Muscle layer of duodenum (tissue), 2 donors: ENCODE data around the gene PRAME.
"Not testable (repeated sequence)": the region's sequence is repeated elsewhere in the genome, so short reads cannot be mapped to it uniquely, and the experiment has no call there.

Experiments
- H3K27ac ChIP-seq: one replicate; pipeline ENCODE4 v1.7.0; 2013; ENCODE audit warnings: mild to moderate bottlenecking, low read length
- H3K27me3 ChIP-seq: one replicate; pipeline ENCODE4 v1.7.0; 2013; ENCODE audit warnings: low read depth, mild to moderate bottlenecking, control low read depth, low read length
- H3K36me3 ChIP-seq, 2 donors: one replicate each; pipeline ENCODE4 v1.7.0; 2013; ENCODE audit warnings: low read length in 2 of 2, control low read depth in 1 of 2, mild to moderate bottlenecking in 1 of 2; ENCODE audit not compliant: insufficient read depth in 2 of 2, control insufficient read depth in 1 of 2
- H3K4me1 ChIP-seq, 2 donors: one replicate each; pipeline ENCODE4 v1.7.0; 2013; ENCODE audit warnings: low read length in 2 of 2, mild to moderate bottlenecking in 2 of 2, control low read depth in 1 of 2, moderate library complexity in 1 of 2; ENCODE audit not compliant: insufficient read depth in 2 of 2, control insufficient read depth in 1 of 2
- H3K4me3 ChIP-seq, 2 donors: one replicate each; pipeline ENCODE4 v1.7.0; 2013; ENCODE audit warnings: low read length in 2 of 2, low read depth in 1 of 2, mild to moderate bottlenecking in 1 of 2
- H3K9me3 ChIP-seq, 2 donors: one replicate each; pipeline ENCODE4 v1.7.0; 2013; ENCODE audit warnings: low read length in 2 of 2, control low read depth in 1 of 2, mild to moderate bottlenecking in 1 of 2; ENCODE audit not compliant: control insufficient read depth in 1 of 2
- donor health status: healthy.

PRAME gene

GRCh38 chr22:22593250-22593649 lies 34.2 kb upstream of the PRAME start:
- no peaks in the 10 kb centered on the region for H3K4me1 ChIP-seq
- no peak overlapping the region for H3K4me3 ChIP-seq
- H3K27me3 ChIP-seq: no peaks in the 10 kb centered on the region
- no peak overlapping the region for H3K27ac ChIP-seq
- no peaks in the 10 kb centered on the region for H3K36me3 ChIP-seq
- H3K9me3 ChIP-seq: no peaks in the 10 kb centered on the region

- Histone ChIP-seq H3K36me3 (no peaks in the 10 kb centered on the region), H3K9me3 (no peaks in the 10 kb centered on the region), H3K4me1 (no peaks in the 10 kb centered on the region), H3K27ac (no peak overlapping the region), H3K4me3 (no peak overlapping the region), H3K27me3 (no peaks in the 10 kb centered on the region)
Observed at GRCh38 chr22:22591348-22592299, 32.6 kb upstream of the PRAME start.

- Histone ChIP-seq H3K36me3 (no peaks in the 10 kb centered on the region), H3K4me1 (no peaks in the 10 kb centered on the region), H3K27ac (no peak overlapping the region), H3K27me3 (no peaks in the 10 kb centered on the region), H3K9me3 (no peaks in the 10 kb centered on the region), H3K4me3 (no peak overlapping the region)
Observed at GRCh38 chr22:22590136-22590891, 31.2 kb upstream of the PRAME start.

GRCh38 chr22:22588485-22589164 lies 29.6 kb upstream of the PRAME start:
- Histone ChIP-seq H3K9me3 (no peaks in the 10 kb centered on the region), H3K4me3 (no peak overlapping the region), H3K4me1 (no peaks in the 10 kb centered on the region), H3K27ac (no peak overlapping the region), H3K36me3 (no peaks in the 10 kb centered on the region), H3K27me3 (no peaks in the 10 kb centered on the region)

GRCh38 chr22:22587577-22588188 lies 28.6 kb upstream of the PRAME start:
- H3K4me1 ChIP-seq: no peaks in the 10 kb centered on the region
- H3K36me3 ChIP-seq: no peaks in the 10 kb centered on the region
- H3K27ac ChIP-seq: no peak overlapping the region
- no peak overlapping the region for H3K4me3 ChIP-seq
- H3K27me3 ChIP-seq: no peaks in the 10 kb centered on the region
- no peaks in the 10 kb centered on the region for H3K9me3 ChIP-seq

- Histone ChIP-seq H3K27me3 (no peaks in the 10 kb centered on the region), H3K36me3 (no peaks in the 10 kb centered on the region), H3K9me3 (no peaks in the 10 kb centered on the region), H3K27ac (no peak overlapping the region), H3K4me1 (no peaks in the 10 kb centered on the region), H3K4me3 (no peak overlapping the region)
Observed at GRCh38 chr22:22584722-22585121, 25.7 kb upstream of the PRAME start.

GRCh38 chr22:22583030-22583429 lies 24.0 kb upstream of the PRAME start:
- Histone ChIP-seq H3K36me3 (no peaks in the 10 kb centered on the region), H3K9me3 (no peaks in the 10 kb centered on the region), H3K4me3 (no peak overlapping the region), H3K4me1 (no peaks in the 10 kb centered on the region), H3K27ac (no peak overlapping the region), H3K27me3 (no peaks in the 10 kb centered on the region)

- H3K27me3 ChIP-seq, H3K9me3 ChIP-seq, H3K4me3 ChIP-seq, H3K27ac ChIP-seq, H3K4me1 ChIP-seq, H3K36me3 ChIP-seq: not testable (repeated sequence)
Observed at GRCh38 chr22:22581524-22581923, 22.5 kb upstream of the PRAME start.

- no peaks in the 10 kb centered on the region for H3K4me1 ChIP-seq
- no peaks in the 10 kb centered on the region for H3K27me3 ChIP-seq
- no peaks in the 10 kb centered on the region for H3K36me3 ChIP-seq
- H3K4me3 ChIP-seq: no peak overlapping the region
- H3K27ac ChIP-seq: no peak overlapping the region
- no peaks in the 10 kb centered on the region for H3K9me3 ChIP-seq
Observed at GRCh38 chr22:22579869-22580604, 21.0 kb upstream of the PRAME start.

GRCh38 chr22:22578702-22579424 lies 19.8 kb upstream of the PRAME start:
- no peaks in the 10 kb centered on the region for H3K27me3 ChIP-seq
- no peaks in the 10 kb centered on the region for H3K9me3 ChIP-seq
- no peaks in the 10 kb centered on the region for H3K4me1 ChIP-seq
- no peak overlapping the region for H3K4me3 ChIP-seq
- no peak overlapping the region for H3K27ac ChIP-seq
- no peaks in the 10 kb centered on the region for H3K36me3 ChIP-seq
